SK-N-SH (cell line): ENCODE data around the gene RASL12. TPM values are rescaled to one million over a fixed set of nuclear protein-coding genes. Genes with fewer than 3 reads are reported as not detected.

ENCODE experiments used
- CTCF ChIA-PET: fragments of 300-600, 350-600 bp; formaldehyde crosslinking; extraction: SDS; loops from one replicate; lab custom pipeline; 2021; lab: Yijun Ruan, JAX
- POLR2A ChIA-PET: fragments of 350-600 bp; sonication (Branson Sonifier 250); formaldehyde crosslinking; extraction: SDS; loops from one replicate; lab custom pipeline; 2020; ENCODE audit warnings: antibody characterized with exemption, inconsistent platforms; lab: Yijun Ruan, JAX
- DNase-seq: peaks from one replicate; pipeline ENCODE4 v3.0.0; 2012
- H2AFZ ChIP-seq: fragments of 200-600 bp; sonication (generic); 2 replicates; pipeline ENCODE4 v1.8.1; 2016; ENCODE audit warnings: antibody characterized with exemption, mild to moderate bottlenecking, low read depth
- H3F3A ChIP-seq: fragments of 200-600 bp; sonication (generic); replicated peaks from 2 replicates; pipeline ENCODE3; 2016; ENCODE audit warnings: antibody characterized with exemption, mild to moderate bottlenecking; ENCODE audit not compliant: insufficient read depth
- H3K27ac ChIP-seq, 2 experiments: fragments of 200-500 bp in 1 of 2; fragments of 200-600 bp in 1 of 2; sonication (Bioruptor generic) in 1 of 2; sonication (generic), shearing (Covaris generic) in 1 of 2; 2 replicates each; pipeline versions ENCODE4 v1.5.1 to v1.6.1; 2014 to 2016; ENCODE audit warnings: low read depth in 2 of 2, inconsistent platforms in 1 of 2, low read length in 1 of 2, mild to moderate bottlenecking in 1 of 2, mixed read lengths in 1 of 2
- H3K27me3 ChIP-seq: fragments of 200-600 bp; sonication (generic), shearing (Covaris generic); 2 replicates; pipeline ENCODE4 v1.6.1; 2016; ENCODE audit warnings: mixed run types; ENCODE audit not compliant: insufficient read depth
- H3K36me3 ChIP-seq, 2 experiments: fragments of 200-500 bp in 1 of 2; fragments of 200-600 bp in 1 of 2; sonication (Bioruptor generic) in 1 of 2; sonication (generic) in 1 of 2; replicated peaks in 1 of 2; 2 replicates each; pipeline versions ENCODE3 to v1.5.1; 2014 to 2016; ENCODE audit warnings: low read length in 1 of 2, mild to moderate bottlenecking in 1 of 2; ENCODE audit not compliant: insufficient read depth in 2 of 2, control insufficient read depth in 1 of 2
- H3K4me1 ChIP-seq, 2 experiments: fragments of 200-500 bp in 1 of 2; fragments of 200-600 bp in 1 of 2; sonication (Bioruptor generic) in 1 of 2; sonication (generic), shearing (Covaris generic) in 1 of 2; 2 replicates each; pipeline versions ENCODE4 v1.5.1 to v1.6.1; 2014 to 2016; ENCODE audit warnings: low read depth in 1 of 2, low read length in 1 of 2, mixed run types in 1 of 2; ENCODE audit not compliant: insufficient read depth in 2 of 2, control insufficient read depth in 1 of 2
- H3K4me2 ChIP-seq: fragments of 200-600 bp; sonication (generic), shearing (Covaris generic); 2 replicates; pipeline ENCODE4 v1.6.1; 2017; ENCODE audit warnings: mixed run types
- H3K4me3 ChIP-seq, 2 experiments: fragments of 200-500 bp in 1 of 2; fragments of 200-600 bp in 1 of 2; sonication (Bioruptor generic) in 1 of 2; sonication (generic), shearing (Covaris generic) in 1 of 2; 2 replicates each; pipeline versions ENCODE4 v1.5.1 to v1.8.1; 2014 to 2016; ENCODE audit warnings: low read depth in 2 of 2, inconsistent platforms in 1 of 2, low read length in 1 of 2, mild to moderate bottlenecking in 1 of 2, mixed read lengths in 1 of 2, moderate library complexity in 1 of 2
- H3K79me2 ChIP-seq: fragments of 200-600 bp; sonication (generic); 2 replicates; pipeline ENCODE4 v1.8.1; 2017; ENCODE audit warnings: mild to moderate bottlenecking; ENCODE audit not compliant: insufficient read depth
- H3K9ac ChIP-seq: fragments of 200-600 bp; sonication (generic); 2 replicates; pipeline ENCODE4 v1.6.1; 2017; ENCODE audit warnings: mixed run types
- H3K9me2 ChIP-seq: fragments of 200-600 bp; sonication (generic); 2 replicates; pipeline ENCODE4 v1.6.1; 2017; ENCODE audit warnings: mixed run types
- H3K9me3 ChIP-seq: fragments of 200-600 bp; sonication (generic); 2 replicates; pipeline ENCODE4 v1.6.1; 2017; ENCODE audit warnings: mixed run types, mild to moderate bottlenecking, moderate library complexity
- H4K20me1 ChIP-seq: fragments of 200-600 bp; sonication (generic); 2 replicates; pipeline ENCODE4 v1.6.1; 2017; ENCODE audit warnings: mild to moderate bottlenecking, mixed run types; ENCODE audit not compliant: insufficient read depth
- CHD2 ChIP-seq: fragments of 150-350 bp; IDR thresholded peaks from 2 replicates; pipeline ENCODE4 v1.6.1; 2018; ENCODE audit warnings: low read length; ENCODE audit not compliant: partially characterized antibody
- ELF1 ChIP-seq: IDR thresholded peaks from 2 replicates; pipeline ENCODE4 v1.4.0; 2012
- EP300 ChIP-seq, 2 experiments: IDR thresholded peaks; 2 replicates each; pipeline versions ENCODE4 v1.4.0 to v1.6.1; 2012; ENCODE audit warnings: borderline replicate concordance in 1 of 2, low read depth in 1 of 2, low read length in 1 of 2
- FOSL2 ChIP-seq: IDR thresholded peaks from 2 replicates; pipeline ENCODE4 v1.4.0; 2012; ENCODE audit warnings: low read depth, mild to moderate bottlenecking, moderate library complexity, borderline replicate concordance
- GABPA ChIP-seq: IDR thresholded peaks from 2 replicates; pipeline ENCODE4 v1.4.0; 2012; ENCODE audit warnings: low read depth, mild to moderate bottlenecking
- IRF3 ChIP-seq: fragments of 150-350 bp; IDR thresholded peaks from 2 replicates; pipeline ENCODE4 v1.6.1; 2016; ENCODE audit warnings: mild to moderate bottlenecking, low read depth, low read length
- JUND ChIP-seq: IDR thresholded peaks from 2 replicates; pipeline ENCODE4 v1.4.0; 2012
- MEF2A ChIP-seq: IDR thresholded peaks from 2 replicates; pipeline ENCODE4 v1.4.0; 2012; ENCODE audit warnings: low read depth, borderline replicate concordance
- MXI1 ChIP-seq: IDR thresholded peaks from 2 replicates; pipeline ENCODE4 v1.6.1; 2012; ENCODE audit warnings: mild to moderate bottlenecking, low read depth, low read length, improper control_type of control experiment
- NRF1 ChIP-seq: IDR thresholded peaks from 2 replicates; pipeline ENCODE4 v1.6.1; 2012; ENCODE audit warnings: low read depth, mild to moderate bottlenecking, low read length
- POLR2AphosphoS5 ChIP-seq: IDR thresholded peaks from 2 replicates; pipeline ENCODE4 v1.6.1; 2012; ENCODE audit warnings: low read depth, low read length
- RAD21 ChIP-seq: IDR thresholded peaks from 2 replicates; pipeline ENCODE4 v1.6.1; 2012; ENCODE audit warnings: mild to moderate bottlenecking, low read length
- RCOR1 ChIP-seq: fragments of 150-350 bp; IDR thresholded peaks from 2 replicates; pipeline ENCODE4 v1.6.1; 2017; ENCODE audit warnings: antibody characterized with exemption, low read length
- TAF1 ChIP-seq: IDR thresholded peaks from 2 replicates; pipeline ENCODE4 v1.6.1; 2012; ENCODE audit warnings: low read depth, mild to moderate bottlenecking, low read length, moderate library complexity, borderline replicate concordance
- TEAD4 ChIP-seq: IDR thresholded peaks from 2 replicates; pipeline ENCODE4 v1.4.0; 2012; ENCODE audit warnings: mild to moderate bottlenecking, borderline replicate concordance; ENCODE audit not compliant: insufficient read depth
- YY1 ChIP-seq: IDR thresholded peaks from 2 replicates; pipeline ENCODE4 v1.4.0; 2012; ENCODE audit warnings: low read depth, mild to moderate bottlenecking
- ZBTB33 ChIP-seq: IDR thresholded peaks from 2 replicates; pipeline ENCODE4 v1.4.0; 2012; ENCODE audit warnings: low read depth, borderline replicate concordance
- WGBS: methylation state at CpG from one replicate; pipeline ENCODE4 v1.1.6; 2017; ENCODE audit warnings: low lambda C conversion rate; 5-methylcytosine and 5-hydroxymethylcytosine counted together
- polyA plus RNA-seq, 3 experiments: library from polyadenylated mRNA; depleted of rRNA; stranded (reverse); fragments of >200 nt; gene quantifications; 2 replicates each; pipeline ENCODE4 v1.2.3, GENCODE V29; 2012
- TF ChIP-seq, protein P1 (sequence below): IDR thresholded peaks from 2 replicates; pipeline ENCODE4 v1.6.1; 2012; ENCODE audit warnings: mild to moderate bottlenecking, low read depth, low read length, moderate library complexity
- TF ChIP-seq, protein P2 (sequence below): IDR thresholded peaks from 2 replicates; pipeline ENCODE4; 2012
- TF ChIP-seq, protein P3 (sequence below): IDR thresholded peaks from 2 replicates; pipeline ENCODE4 v1.4.0; 2012; ENCODE audit warnings: low read depth, borderline replicate concordance

The RASL12 gene
- polyA plus RNA-seq, 1 of the 3 experiments (the other 2 are of a cell fraction): not detected

GRCh38 chr15:65081758-65082157 lies 14.0 kb upstream of the RASL12 start:
- H3K4me3 ChIP-seq: no peak overlapping the region
- no peaks in the 10 kb centered on the region for H4K20me1 ChIP-seq
- H2AFZ ChIP-seq: no peak overlapping the region
- H3K9me3 ChIP-seq: no peaks in the 10 kb centered on the region
- no peaks in the 10 kb centered on the region for H3K36me3 ChIP-seq
- no peaks in the 10 kb centered on the region for H3K79me2 ChIP-seq
- ChIA-PET CTCF (interaction anchor here (0.9 to 8.3 kb wide), 4 partner anchors 13 to 29 kb away, joined by 3 to 99 read pairs (median 4); no protein-coding TSS in a partner anchor), POLR2A (no interaction called here)
- TF ChIP-seq MXI1: no peak
- no peak for TF ChIP-seq MEF2A
- no peak overlapping the region for H3K27ac ChIP-seq
- DNase-seq: no peak
- 0 out of 2 replicates have a peak, but pooled peaks cover 6% of the 10 kb centered on the region for H3K27me3 ChIP-seq
- peaks cover 0 to 13% of the 10 kb centered on the region in 2 experiments; a peak in 1 of 4 replicates for H3K4me1 ChIP-seq
- no peak overlapping the region for H3K9ac ChIP-seq
- H3K4me2 ChIP-seq: no peak overlapping the region
- no peaks in the 10 kb centered on the region for H3K9me2 ChIP-seq
- H3F3A ChIP-seq: no peaks in the 10 kb centered on the region
- WGBS: 73% methylated on average over 5 of the region's 5 CpGs

DNA sequence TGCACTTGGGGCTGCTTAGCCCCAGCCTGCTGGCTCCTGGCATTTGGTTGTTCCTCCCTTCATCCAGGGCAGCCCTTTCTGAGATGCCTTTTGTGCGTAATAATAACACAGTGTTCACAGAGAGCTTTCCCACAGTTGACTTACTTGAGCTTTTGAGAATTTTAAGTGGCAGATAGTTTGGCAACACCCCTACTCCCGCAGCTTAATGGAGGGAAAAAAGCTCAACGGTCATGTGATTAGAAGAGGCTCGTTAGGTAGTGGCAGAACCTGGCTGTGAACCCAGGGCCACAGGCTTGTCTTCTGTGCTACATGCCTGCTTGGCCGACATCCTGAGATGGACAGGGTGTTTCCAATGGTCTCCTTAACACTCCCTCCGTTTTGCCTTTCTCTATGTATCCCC lies 13.5 kb upstream of the RASL12 start:
- no peak for DNase-seq
- no peak overlapping the region for H3K27ac ChIP-seq
- POLR2A ChIA-PET: no interaction called here
- no peaks in the 10 kb centered on the region for H3F3A ChIP-seq
- no peak overlapping the region for H3K9ac ChIP-seq
- H3K27me3 ChIP-seq: 0 out of 2 replicates have a peak, but pooled peaks cover 6% of the 10 kb centered on the region
- no peaks in the 10 kb centered on the region for H3K9me2 ChIP-seq
- no peak overlapping the region for H2AFZ ChIP-seq
- H3K4me1 ChIP-seq: peaks cover 0 to 9% of the 10 kb centered on the region in 2 experiments; a peak in 1 of 4 replicates
- no peak overlapping the region for H3K4me3 ChIP-seq
- H3K36me3 ChIP-seq: no peaks in the 10 kb centered on the region
- no peak for TF ChIP-seq POLR2AphosphoS5
- no peak for TF ChIP-seq TEAD4
- TF ChIP-seq, protein P1, sequence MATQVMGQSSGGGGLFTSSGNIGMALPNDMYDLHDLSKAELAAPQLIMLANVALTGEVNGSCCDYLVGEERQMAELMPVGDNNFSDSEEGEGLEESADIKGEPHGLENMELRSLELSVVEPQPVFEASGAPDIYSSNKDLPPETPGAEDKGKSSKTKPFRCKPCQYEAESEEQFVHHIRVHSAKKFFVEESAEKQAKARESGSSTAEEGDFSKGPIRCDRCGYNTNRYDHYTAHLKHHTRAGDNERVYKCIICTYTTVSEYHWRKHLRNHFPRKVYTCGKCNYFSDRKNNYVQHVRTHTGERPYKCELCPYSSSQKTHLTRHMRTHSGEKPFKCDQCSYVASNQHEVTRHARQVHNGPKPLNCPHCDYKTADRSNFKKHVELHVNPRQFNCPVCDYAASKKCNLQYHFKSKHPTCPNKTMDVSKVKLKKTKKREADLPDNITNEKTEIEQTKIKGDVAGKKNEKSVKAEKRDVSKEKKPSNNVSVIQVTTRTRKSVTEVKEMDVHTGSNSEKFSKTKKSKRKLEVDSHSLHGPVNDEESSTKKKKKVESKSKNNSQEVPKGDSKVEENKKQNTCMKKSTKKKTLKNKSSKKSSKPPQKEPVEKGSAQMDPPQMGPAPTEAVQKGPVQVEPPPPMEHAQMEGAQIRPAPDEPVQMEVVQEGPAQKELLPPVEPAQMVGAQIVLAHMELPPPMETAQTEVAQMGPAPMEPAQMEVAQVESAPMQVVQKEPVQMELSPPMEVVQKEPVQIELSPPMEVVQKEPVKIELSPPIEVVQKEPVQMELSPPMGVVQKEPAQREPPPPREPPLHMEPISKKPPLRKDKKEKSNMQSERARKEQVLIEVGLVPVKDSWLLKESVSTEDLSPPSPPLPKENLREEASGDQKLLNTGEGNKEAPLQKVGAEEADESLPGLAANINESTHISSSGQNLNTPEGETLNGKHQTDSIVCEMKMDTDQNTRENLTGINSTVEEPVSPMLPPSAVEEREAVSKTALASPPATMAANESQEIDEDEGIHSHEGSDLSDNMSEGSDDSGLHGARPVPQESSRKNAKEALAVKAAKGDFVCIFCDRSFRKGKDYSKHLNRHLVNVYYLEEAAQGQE: no peak
- no peak for TF ChIP-seq RCOR1
- no peak for TF ChIP-seq EP300 (IDR thresholded peaks at IDR 0.05; ENCODE audit: borderline replicate concordance in 1 of 2, low read depth in 1 of 2, low read length in 1 of 2)
- no peak for TF ChIP-seq TAF1
- TF ChIP-seq YY1: no peak
- no peak for TF ChIP-seq IRF3
- no peak for TF ChIP-seq CHD2
- no peak for TF ChIP-seq RAD21
- no peak for TF ChIP-seq ELF1
- no peak for TF ChIP-seq GABPA
- TF ChIP-seq FOSL2: no peak
- TF ChIP-seq, protein P2, sequence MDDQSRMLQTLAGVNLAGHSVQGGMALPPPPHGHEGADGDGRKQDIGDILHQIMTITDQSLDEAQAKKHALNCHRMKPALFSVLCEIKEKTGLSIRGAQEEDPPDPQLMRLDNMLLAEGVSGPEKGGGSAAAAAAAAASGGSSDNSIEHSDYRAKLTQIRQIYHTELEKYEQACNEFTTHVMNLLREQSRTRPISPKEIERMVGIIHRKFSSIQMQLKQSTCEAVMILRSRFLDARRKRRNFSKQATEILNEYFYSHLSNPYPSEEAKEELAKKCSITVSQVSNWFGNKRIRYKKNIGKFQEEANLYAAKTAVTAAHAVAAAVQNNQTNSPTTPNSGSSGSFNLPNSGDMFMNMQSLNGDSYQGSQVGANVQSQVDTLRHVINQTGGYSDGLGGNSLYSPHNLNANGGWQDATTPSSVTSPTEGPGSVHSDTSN: no peak
- no peak for TF ChIP-seq NRF1
- no peak for TF ChIP-seq JUND
- no peak for TF ChIP-seq ZBTB33
- TF ChIP-seq, protein P3, sequence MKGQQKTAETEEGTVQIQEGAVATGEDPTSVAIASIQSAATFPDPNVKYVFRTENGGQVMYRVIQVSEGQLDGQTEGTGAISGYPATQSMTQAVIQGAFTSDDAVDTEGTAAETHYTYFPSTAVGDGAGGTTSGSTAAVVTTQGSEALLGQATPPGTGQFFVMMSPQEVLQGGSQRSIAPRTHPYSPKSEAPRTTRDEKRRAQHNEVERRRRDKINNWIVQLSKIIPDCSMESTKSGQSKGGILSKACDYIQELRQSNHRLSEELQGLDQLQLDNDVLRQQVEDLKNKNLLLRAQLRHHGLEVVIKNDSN: no peak
- TF ChIP-seq, all 33 proteins: peak for 0
- Histone ChIP-seq H4K20me1 (no peaks in the 10 kb centered on the region), H3K79me2 (no peaks in the 10 kb centered on the region), H3K9me3 (no peaks in the 10 kb centered on the region), H3K4me2 (no peak overlapping the region)
- CTCF ChIA-PET: interaction anchor here (0.9 to 8.3 kb wide), 4 partner anchors 12 to 353 kb away, joined by 3 to 99 read pairs (median 4); no protein-coding TSS in a partner anchor
- WGBS: 66% methylated on average over 3 of the region's 6 CpGs
